ENCODE measurements around the gene ZBTB7A. TPM values are rescaled to one million over a fixed set of nuclear protein-coding genes. Genes with fewer than 3 reads are reported as not detected.

ZBTB7A gene
- total RNA-seq, 1 experiment from 2014 or later = 49.5 TPM

- Histone ChIP-seq H3K9me3 (ENCODE audit: control insufficient read depth in 1 of 2, insufficient read depth in 1 of 2, low read depth in 1 of 2, low read length in 2 of 2) (no peaks in the 10 kb centered on the region), H3K36me3 (ENCODE audit: control insufficient read depth in 1 of 2, insufficient read depth in 2 of 2, low read length in 2 of 2) (peaks cover 18 to 23% of the 10 kb centered on the region in 2 experiments; a peak in 3 of 4 replicates), H3K4me1 (ENCODE audit: control insufficient read depth in 1 of 2, insufficient read depth in 2 of 2, low read length in 2 of 2) (no peaks in the 10 kb centered on the region), H3K4me3 (replicated peaks in 1 of 2; ENCODE audit: low read depth in 1 of 2, low read length in 2 of 2) (no peak overlapping the region), H3K9me2 (ENCODE audit: insufficient read depth) (no peaks in the 10 kb centered on the region), H4K20me1 (ENCODE audit: insufficient read depth) (no peaks in the 10 kb centered on the region), H3K79me2 (ENCODE audit: insufficient read depth, low read length) (peaks cover 8% of the 10 kb centered on the region; the same call in 1 of the 2 replicates), H3K27ac (ENCODE audit: low read depth, low read length) (no peak overlapping the region), H3K9ac (ENCODE audit: low read length) (no peak overlapping the region), H3K27me3 (ENCODE audit: insufficient read depth, low read length) (no peaks in the 10 kb centered on the region), H3K4me2 (ENCODE audit: low read length) (no peak overlapping the region), H2AFZ (ENCODE audit: low read depth, low read length, poor library complexity, severe bottlenecking) (no peak overlapping the region)
- ChIA-PET POLR2A (no interaction called here), CTCF (no interaction called here), RAD21 (ENCODE audit: low non-redundant PET in 1 of 2, low total read pairs in 2 of 2, uncharacterized antibody in 2 of 2, unreplicated experiment in 2 of 2) (no interaction called here)
- intact Hi-C loops (cut with micrococcal nuclease) = no loop called here
- no TSS peak for BruUV-seq (replicated peaks)
- TF ChIP-seq EZH2phosphoT487 (IDR thresholded peaks at IDR 0.05; ENCODE audit: borderline replicate concordance) = no peak
- TF ChIP-seq ATF3 (IDR thresholded peaks at IDR 0.05) = no peak
- TF ChIP-seq ZFX (IDR thresholded peaks at IDR 0.05) = no peak
- TF ChIP-seq ELF1 (IDR thresholded peaks at IDR 0.05; ENCODE audit: borderline replicate concordance, low read depth) = no peak
- no peak for DNase-seq (ENCODE audit: low read depth, low spot score)
- ATAC-seq = no peak
These were observed 47.5 kb upstream of the ZBTB7A start for GRCh38 chr19:4114181-4114580.

- peaks cover 4% of the 10 kb centered on the region; the same call in 1 of the 2 replicates for H3K79me2 ChIP-seq (ENCODE audit: insufficient read depth, low read length)
- no peak overlapping the region for H3K27ac ChIP-seq (ENCODE audit: low read depth, low read length)
- ChIA-PET RAD21 (ENCODE audit: low non-redundant PET in 1 of 2, low total read pairs in 2 of 2, uncharacterized antibody in 2 of 2, unreplicated experiment in 2 of 2) (no interaction called here), POLR2A (no interaction called here), CTCF (no interaction called here)
- ATAC-seq (no peak), DNase-seq (ENCODE audit: low read depth, low spot score) (no peak)
- BruUV-seq (replicated peaks) = no TSS peak
- peaks cover 22 to 29% of the 10 kb centered on the region in 2 experiments; a peak in 3 of 4 replicates for H3K36me3 ChIP-seq (ENCODE audit: control insufficient read depth in 1 of 2, insufficient read depth in 2 of 2, low read length in 2 of 2)
- intact Hi-C loops (cut with micrococcal nuclease) = no loop called here
- TF ChIP-seq SIN3A (IDR thresholded peaks at IDR 0.05; ENCODE audit: low read depth) (no peak), JUND (IDR thresholded peaks at IDR 0.05) (no peak), RAD21 (IDR thresholded peaks at IDR 0.05; ENCODE audit: low read depth) (no peak), EZH2 (IDR thresholded peaks at IDR 0.05) (no peak)
- H3K27me3 ChIP-seq (ENCODE audit: insufficient read depth, low read length) = no peaks in the 10 kb centered on the region
- H3K9me3 ChIP-seq (ENCODE audit: control insufficient read depth in 1 of 2, insufficient read depth in 1 of 2, low read depth in 1 of 2, low read length in 2 of 2) = no peaks in the 10 kb centered on the region
- no peaks in the 10 kb centered on the region for H4K20me1 ChIP-seq (ENCODE audit: insufficient read depth)
- no peak overlapping the region for H2AFZ ChIP-seq (ENCODE audit: low read depth, low read length, poor library complexity, severe bottlenecking)
- no peak overlapping the region for H3K4me2 ChIP-seq (ENCODE audit: low read length)
- no peak overlapping the region for H3K4me3 ChIP-seq (replicated peaks in 1 of 2; ENCODE audit: low read depth in 1 of 2, low read length in 2 of 2)
- no peaks in the 10 kb centered on the region for H3K9me2 ChIP-seq (ENCODE audit: insufficient read depth)
- H3K9ac ChIP-seq (ENCODE audit: low read length) = no peak overlapping the region
- no peaks in the 10 kb centered on the region for H3K4me1 ChIP-seq (ENCODE audit: control insufficient read depth in 1 of 2, insufficient read depth in 2 of 2, low read length in 2 of 2)
These were observed 46.8 kb upstream of the ZBTB7A start for GRCh38 chr19:4113398-4114088.
